DOHH2 (cell line): Measurements from ENCODE around the gene DENND6B.

Experiments
- EZH2phosphoT487 ChIP-seq: fragments of 200-600 bp; sonication (generic); IDR thresholded peaks from 2 replicates; pipeline ENCODE4 v1.6.1; 2017; ENCODE audit warnings: borderline replicate concordance, mild to moderate bottlenecking, antibody characterized with exemption, low read length, moderate library complexity, mixed read lengths
- TF ChIP-seq, protein P1 (sequence below): fragments of 200-600 bp; sonication (generic); IDR thresholded peaks from one replicate; pipeline ENCODE4 v1.5.1; 2014; ENCODE audit warnings: antibody characterized with exemption, mild to moderate bottlenecking, low read depth, low read length; ENCODE audit not compliant: poor library complexity, severe bottlenecking

DNA sequence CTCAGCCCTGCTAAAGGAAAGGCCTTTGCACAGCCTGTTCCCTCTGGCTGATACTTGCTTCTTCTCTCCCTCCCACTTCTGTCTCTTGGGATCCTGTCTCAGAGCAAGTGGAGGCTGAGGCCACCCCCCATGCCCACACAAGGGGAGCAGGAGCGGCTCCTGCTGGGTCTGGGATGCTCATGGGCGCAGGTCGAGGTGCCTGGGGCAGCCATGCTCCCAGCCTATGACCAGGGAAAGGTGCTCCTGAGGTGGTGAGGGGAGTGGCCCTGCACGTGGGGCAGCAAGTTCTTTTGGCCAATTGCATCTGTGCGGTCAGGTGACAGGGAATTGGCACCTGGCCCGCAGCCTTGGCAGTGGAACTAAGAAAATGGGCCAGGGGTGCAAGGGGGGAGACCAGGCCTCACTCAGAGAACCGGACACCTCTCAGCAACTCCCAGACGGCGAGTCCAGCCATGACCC, 58.1 kb downstream of the DENND6B start:
- TF ChIP-seq, protein P1, sequence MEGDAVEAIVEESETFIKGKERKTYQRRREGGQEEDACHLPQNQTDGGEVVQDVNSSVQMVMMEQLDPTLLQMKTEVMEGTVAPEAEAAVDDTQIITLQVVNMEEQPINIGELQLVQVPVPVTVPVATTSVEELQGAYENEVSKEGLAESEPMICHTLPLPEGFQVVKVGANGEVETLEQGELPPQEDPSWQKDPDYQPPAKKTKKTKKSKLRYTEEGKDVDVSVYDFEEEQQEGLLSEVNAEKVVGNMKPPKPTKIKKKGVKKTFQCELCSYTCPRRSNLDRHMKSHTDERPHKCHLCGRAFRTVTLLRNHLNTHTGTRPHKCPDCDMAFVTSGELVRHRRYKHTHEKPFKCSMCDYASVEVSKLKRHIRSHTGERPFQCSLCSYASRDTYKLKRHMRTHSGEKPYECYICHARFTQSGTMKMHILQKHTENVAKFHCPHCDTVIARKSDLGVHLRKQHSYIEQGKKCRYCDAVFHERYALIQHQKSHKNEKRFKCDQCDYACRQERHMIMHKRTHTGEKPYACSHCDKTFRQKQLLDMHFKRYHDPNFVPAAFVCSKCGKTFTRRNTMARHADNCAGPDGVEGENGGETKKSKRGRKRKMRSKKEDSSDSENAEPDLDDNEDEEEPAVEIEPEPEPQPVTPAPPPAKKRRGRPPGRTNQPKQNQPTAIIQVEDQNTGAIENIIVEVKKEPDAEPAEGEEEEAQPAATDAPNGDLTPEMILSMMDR = no peak
- TF ChIP-seq EZH2phosphoT487 = no peak
